CD4-positive, alpha-beta T cell (primary cell): Measurements from ENCODE around the gene PHACTR4. TPM values are rescaled to one million over a fixed set of nuclear protein-coding genes. Genes with fewer than 3 reads are reported as not detected.

ENCODE experiments used
- ATAC-seq: fragments of 200-7000 bp; cut with Tn5 transposase; one replicate; pipeline ENCODE4 v1.10.0; 2022; ENCODE audit warnings: mild to moderate bottlenecking; ENCODE audit not compliant: poor library complexity
- CTCF ChIA-PET: fragments of 350-600 bp; sonication (Branson Sonifier 250); formaldehyde crosslinking; loops from one replicate; lab custom pipeline; 2021; ENCODE audit warnings: antibody characterized with exemption, inconsistent platforms; lab: Charles Lee
- POLR2A ChIA-PET: fragments of 350-600 bp; sonication (Branson Sonifier 250); formaldehyde crosslinking; loops from one replicate; lab custom pipeline; 2021; ENCODE audit warnings: antibody characterized with exemption, inconsistent platforms; lab: Charles Lee
- DNase-seq, 14 experiments: peaks; one replicate each; pipeline ENCODE4 v3.0.0-alpha.2; 2013 to 2020; ENCODE audit warnings: mixed read lengths in 2 of 14
- H3K27ac ChIP-seq, 2 donors: one replicate each; pipeline versions ENCODE4 v1.5.1 to v1.7.0; 2013; ENCODE audit warnings: low read length in 2 of 2, low read depth in 1 of 2, mild to moderate bottlenecking in 1 of 2
- H3K27me3 ChIP-seq, 2 experiments: 1 replicate in 1 of 2; 2 replicates in 1 of 2; pipeline versions ENCODE4 v1.6.1 to v1.7.0; 2013; ENCODE audit warnings: low read length in 2 of 2, control low read depth in 1 of 2, mild to moderate bottlenecking in 1 of 2, moderate library complexity in 1 of 2; ENCODE audit not compliant: insufficient read depth in 2 of 2, control insufficient read depth in 1 of 2
- H3K36me3 ChIP-seq: one replicate; pipeline ENCODE4 v1.6.1; 2013; ENCODE audit warnings: low read length, control low read depth; ENCODE audit not compliant: insufficient read depth
- H3K4me1 ChIP-seq: one replicate; pipeline ENCODE4 v1.6.1; 2013; ENCODE audit warnings: low read length, control low read depth; ENCODE audit not compliant: insufficient read depth
- H3K4me3 ChIP-seq: one replicate; pipeline ENCODE4 v1.5.1; 2013; ENCODE audit warnings: mild to moderate bottlenecking, low read length, moderate library complexity
- H3K9me3 ChIP-seq, 2 experiments: 1 replicate in 1 of 2; 2 replicates in 1 of 2; pipeline versions ENCODE4 v1.6.1 to v1.7.0; 2013; ENCODE audit warnings: low read length in 2 of 2, mild to moderate bottlenecking in 2 of 2, control low read depth in 1 of 2, moderate library complexity in 1 of 2; ENCODE audit not compliant: control insufficient read depth in 1 of 2, insufficient read depth in 1 of 2
- H3K27ac Mint-ChIP-seq: one replicate; pipeline ENCODE4 v1.8.0; 2020; ENCODE audit warnings: mixed read lengths
- H3K27me3 Mint-ChIP-seq: one replicate; pipeline ENCODE4 v1.8.0; 2021; ENCODE audit warnings: mixed read lengths
- H3K36me3 Mint-ChIP-seq: one replicate; pipeline ENCODE4 v1.8.0; 2021; ENCODE audit warnings: low read depth, mixed read lengths
- H3K4me1 Mint-ChIP-seq: one replicate; pipeline ENCODE4 v1.8.0; 2021; ENCODE audit warnings: low read depth, mixed read lengths
- H3K4me3 Mint-ChIP-seq: one replicate; pipeline ENCODE4 v1.8.0; 2020; ENCODE audit warnings: mild to moderate bottlenecking, mixed read lengths
- H3K9me3 Mint-ChIP-seq: one replicate; pipeline ENCODE4 v1.8.0; 2020; ENCODE audit warnings: mixed read lengths
- CTCF ChIP-seq: fragments of 200-600 bp; IDR thresholded peaks from one replicate; pipeline ENCODE4 v1.8.0; 2022; ENCODE audit warnings: antibody characterized with exemption, mild to moderate bottlenecking
- intact Hi-C, 2 experiments: fragments of 100-400 bp; cut with DNase I in 1 of 2; cut with micrococcal nuclease in 1 of 2; formaldehyde crosslinking; loops; one replicate each; pipeline versions ENCODE4 v1.15.1 to v1.9.0; 2023 to 2025; cut with DNase I, micrococcal nuclease
- total RNA-seq, 174 experiments: library from RNA in 2 of 174; stranded (reverse) in 2 of 174; gene quantifications; one replicate each; pipeline ENCODE4 v1.2.3 and lab custom pipeline; 2021 to 2026

PHACTR4 gene
- total RNA-seq, 2 experiments from 2014 or later: 26.0 to 26.3 TPM

- no peaks in the 10 kb centered on the region for H3K9me3 Mint-ChIP-seq
- H3K27ac Mint-ChIP-seq: no peak overlapping the region
- H3K4me3 Mint-ChIP-seq: no peak overlapping the region
- ATAC-seq (no peak), DNase-seq (no peak)
- peaks cover 12% of the 10 kb centered on the region for H3K36me3 ChIP-seq
- ChIA-PET CTCF (no interaction called here), POLR2A (no interaction called here)
- H3K4me3 ChIP-seq: no peak overlapping the region
- no peaks in the 10 kb centered on the region for H3K9me3 ChIP-seq
- H3K27me3 ChIP-seq: no peaks in the 10 kb centered on the region
- no peaks in the 10 kb centered on the region for H3K4me1 Mint-ChIP-seq
- H3K36me3 Mint-ChIP-seq: peaks cover 28% of the 10 kb centered on the region
- no peak overlapping the region for H3K27ac ChIP-seq
- H3K4me1 ChIP-seq: no peaks in the 10 kb centered on the region
- TF ChIP-seq CTCF: no peak
- intact Hi-C loops: no loop called here
- no peaks in the 10 kb centered on the region for H3K27me3 Mint-ChIP-seq
Measured at GRCh38 chr1:28530456-28530855, 160.9 kb downstream of the PHACTR4 start.

GRCh38 chr1:28534671-28535070 lies 165.1 kb downstream of the PHACTR4 start:
- POLR2A ChIA-PET: no interaction called here
- Mint-ChIP-seq H3K27ac (no peak overlapping the region), H3K4me1 (no peaks in the 10 kb centered on the region)

GRCh38 chr1:28535180-28535579 lies 165.6 kb downstream of the PHACTR4 start:
- no peaks in the 10 kb centered on the region for H3K4me1 Mint-ChIP-seq
- CTCF ChIA-PET: no interaction called here
- H3K4me3 Mint-ChIP-seq: no peak overlapping the region
- peaks cover 37% of the 10 kb centered on the region for H3K36me3 Mint-ChIP-seq
- H3K27ac Mint-ChIP-seq: no peak overlapping the region
- TF ChIP-seq CTCF: no peak
- no peaks in the 10 kb centered on the region for H3K4me1 ChIP-seq
- H3K27me3 ChIP-seq: no peaks in the 10 kb centered on the region
- DNase-seq (no peak), ATAC-seq (no peak)
- H3K27me3 Mint-ChIP-seq: no peaks in the 10 kb centered on the region
- no peaks in the 10 kb centered on the region for H3K9me3 ChIP-seq
- H3K9me3 Mint-ChIP-seq: no peaks in the 10 kb centered on the region
- peaks cover 28% of the 10 kb centered on the region for H3K36me3 ChIP-seq
- POLR2A ChIA-PET: no interaction called here
- H3K27ac ChIP-seq: no peak overlapping the region
- no peak overlapping the region for H3K4me3 ChIP-seq
- intact Hi-C loops: no loop called here

More at GRCh38 chr1:28534671-28535070, 165.1 kb downstream of the PHACTR4 start:
- H3K36me3 ChIP-seq: peaks cover 28% of the 10 kb centered on the region
- H3K4me1 ChIP-seq: no peaks in the 10 kb centered on the region
- H3K4me3 ChIP-seq: no peak overlapping the region
- no peak for TF ChIP-seq CTCF
- CTCF ChIA-PET: no interaction called here
- Mint-ChIP-seq H3K36me3 (peaks cover 42% of the 10 kb centered on the region), H3K4me3 (no peak overlapping the region), H3K27me3 (no peaks in the 10 kb centered on the region), H3K9me3 (no peaks in the 10 kb centered on the region)
- H3K27ac ChIP-seq: no peak overlapping the region
- DNase-seq (no peak), ATAC-seq (no peak)
- H3K27me3 ChIP-seq: no peaks in the 10 kb centered on the region
- no peaks in the 10 kb centered on the region for H3K9me3 ChIP-seq
- intact Hi-C loops: no loop called here
